ENCODE data around the gene ECHDC3. TPM values are rescaled to one million over a fixed set of nuclear protein-coding genes. Genes with fewer than 3 reads are reported as not detected.

ECHDC3 gene
- total and polyA plus RNA-seq, 2 of the 13 experiments (the other 11 are each of a cell fraction or from before 2014, with no cell fraction given): not detected

DNA sequence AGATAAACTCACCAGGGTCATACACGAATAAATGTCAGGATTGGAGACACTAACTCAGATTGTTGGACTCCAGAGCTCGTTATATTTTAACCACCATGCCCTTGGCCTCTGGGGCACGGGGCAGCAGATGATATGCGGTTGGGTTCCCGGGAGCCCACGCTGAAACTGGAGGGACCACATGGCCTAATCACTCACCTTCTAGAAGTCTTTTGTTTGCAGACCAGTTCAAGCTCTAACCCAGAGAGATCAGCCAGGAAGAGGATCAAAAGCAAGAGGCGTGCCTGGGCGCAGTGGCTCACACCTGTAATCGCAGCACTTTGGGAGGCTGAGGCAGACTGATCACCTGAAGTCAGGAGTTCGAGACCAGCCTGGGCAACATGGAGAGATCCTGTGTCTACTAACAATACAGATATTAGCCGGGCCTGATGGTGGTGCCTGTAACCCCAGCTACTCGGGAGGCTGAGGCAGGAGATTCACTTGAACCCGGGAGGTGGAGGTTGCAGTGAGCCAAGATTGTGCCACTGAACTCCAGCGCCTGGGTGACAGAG lies 42.6 kb upstream of the ECHDC3 start (continued):
- TF ChIP-seq, protein P1, sequence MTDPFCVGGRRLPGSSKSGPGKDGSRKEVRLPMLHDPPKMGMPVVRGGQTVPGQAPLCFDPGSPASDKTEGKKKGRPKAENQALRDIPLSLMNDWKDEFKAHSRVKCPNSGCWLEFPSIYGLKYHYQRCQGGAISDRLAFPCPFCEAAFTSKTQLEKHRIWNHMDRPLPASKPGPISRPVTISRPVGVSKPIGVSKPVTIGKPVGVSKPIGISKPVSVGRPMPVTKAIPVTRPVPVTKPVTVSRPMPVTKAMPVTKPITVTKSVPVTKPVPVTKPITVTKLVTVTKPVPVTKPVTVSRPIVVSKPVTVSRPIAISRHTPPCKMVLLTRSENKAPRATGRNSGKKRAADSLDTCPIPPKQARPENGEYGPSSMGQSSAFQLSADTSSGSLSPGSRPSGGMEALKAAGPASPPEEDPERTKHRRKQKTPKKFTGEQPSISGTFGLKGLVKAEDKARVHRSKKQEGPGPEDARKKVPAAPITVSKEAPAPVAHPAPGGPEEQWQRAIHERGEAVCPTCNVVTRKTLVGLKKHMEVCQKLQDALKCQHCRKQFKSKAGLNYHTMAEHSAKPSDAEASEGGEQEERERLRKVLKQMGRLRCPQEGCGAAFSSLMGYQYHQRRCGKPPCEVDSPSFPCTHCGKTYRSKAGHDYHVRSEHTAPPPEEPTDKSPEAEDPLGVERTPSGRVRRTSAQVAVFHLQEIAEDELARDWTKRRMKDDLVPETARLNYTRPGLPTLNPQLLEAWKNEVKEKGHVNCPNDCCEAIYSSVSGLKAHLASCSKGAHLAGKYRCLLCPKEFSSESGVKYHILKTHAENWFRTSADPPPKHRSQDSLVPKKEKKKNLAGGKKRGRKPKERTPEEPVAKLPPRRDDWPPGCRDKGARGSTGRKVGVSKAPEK (CRISPR knock-in tag; IDR thresholded peaks at IDR 0.05; ENCODE audit: borderline replicate concordance): peak; percentile 79; the same call in 1 of the 2 replicates
- TF ChIP-seq TBX2 (CRISPR knock-in tag; IDR thresholded peaks at IDR 0.05; ENCODE audit: borderline replicate concordance) (peak; percentile 99), PHF5A (CRISPR knock-in tag; IDR thresholded peaks at IDR 0.05; ENCODE audit: low read depth, unreplicated experiment) (no peak), ZNF629 (CRISPR knock-in tag; conservative IDR thresholded peaks at IDR 0.05) (peak; percentile 65), DR1 (CRISPR knock-in tag; IDR thresholded peaks at IDR 0.05) (no peak), ZFYVE20 (CRISPR knock-in tag; IDR thresholded peaks at IDR 0.05; ENCODE audit: borderline replicate concordance, low read depth) (no peak), ZNF567 (CRISPR knock-in tag; IDR thresholded peaks at IDR 0.05; ENCODE audit: borderline replicate concordance) (0 out of 2 replicates have a peak, but pooled peaks have one; percentile 63), GFI1 (CRISPR knock-in tag; IDR thresholded peaks at IDR 0.05; ENCODE audit: borderline replicate concordance) (peak; percentile 92), ETV5 (CRISPR knock-in tag; IDR thresholded peaks at IDR 0.05; ENCODE audit: borderline replicate concordance) (peak; percentile 86; the same call in 1 of the 2 replicates), ZNF552 (CRISPR knock-in tag; IDR thresholded peaks at IDR 0.05; ENCODE audit: borderline replicate concordance) (peak; percentile 76; the same call in 1 of the 2 replicates), ZNF20 (CRISPR knock-in tag; IDR thresholded peaks at IDR 0.05) (no peak), BORCS8-MEF2B (CRISPR knock-in tag; IDR thresholded peaks at IDR 0.05) (peak; percentile 92), CHCHD3 (CRISPR knock-in tag; IDR thresholded peaks at IDR 0.05) (no peak), YEATS4 (CRISPR knock-in tag; IDR thresholded peaks at IDR 0.05; ENCODE audit: borderline replicate concordance) (peak; percentile 78; the same call in 1 of the 2 replicates), ELF3 (CRISPR knock-in tag; IDR thresholded peaks at IDR 0.05) (peak; percentile 84; the same call in 1 of the 2 replicates)
- TF ChIP-seq, protein P2, sequence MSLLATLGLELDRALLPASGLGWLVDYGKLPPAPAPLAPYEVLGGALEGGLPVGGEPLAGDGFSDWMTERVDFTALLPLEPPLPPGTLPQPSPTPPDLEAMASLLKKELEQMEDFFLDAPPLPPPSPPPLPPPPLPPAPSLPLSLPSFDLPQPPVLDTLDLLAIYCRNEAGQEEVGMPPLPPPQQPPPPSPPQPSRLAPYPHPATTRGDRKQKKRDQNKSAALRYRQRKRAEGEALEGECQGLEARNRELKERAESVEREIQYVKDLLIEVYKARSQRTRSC (CRISPR knock-in tag; IDR thresholded peaks at IDR 0.05; ENCODE audit: low read depth): no peak
- TF ChIP-seq, protein P3, sequence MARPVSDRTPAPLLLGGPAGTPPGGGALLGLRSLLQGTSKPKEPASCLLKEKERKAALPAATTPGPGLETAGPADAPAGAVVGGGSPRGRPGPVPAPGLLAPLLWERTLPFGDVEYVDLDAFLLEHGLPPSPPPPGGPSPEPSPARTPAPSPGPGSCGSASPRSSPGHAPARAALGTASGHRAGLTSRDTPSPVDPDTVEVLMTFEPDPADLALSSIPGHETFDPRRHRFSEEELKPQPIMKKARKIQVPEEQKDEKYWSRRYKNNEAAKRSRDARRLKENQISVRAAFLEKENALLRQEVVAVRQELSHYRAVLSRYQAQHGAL (CRISPR knock-in tag; IDR thresholded peaks at IDR 0.05; ENCODE audit: not compliant biosample characterization): no peak
- TF ChIP-seq, protein P4, sequence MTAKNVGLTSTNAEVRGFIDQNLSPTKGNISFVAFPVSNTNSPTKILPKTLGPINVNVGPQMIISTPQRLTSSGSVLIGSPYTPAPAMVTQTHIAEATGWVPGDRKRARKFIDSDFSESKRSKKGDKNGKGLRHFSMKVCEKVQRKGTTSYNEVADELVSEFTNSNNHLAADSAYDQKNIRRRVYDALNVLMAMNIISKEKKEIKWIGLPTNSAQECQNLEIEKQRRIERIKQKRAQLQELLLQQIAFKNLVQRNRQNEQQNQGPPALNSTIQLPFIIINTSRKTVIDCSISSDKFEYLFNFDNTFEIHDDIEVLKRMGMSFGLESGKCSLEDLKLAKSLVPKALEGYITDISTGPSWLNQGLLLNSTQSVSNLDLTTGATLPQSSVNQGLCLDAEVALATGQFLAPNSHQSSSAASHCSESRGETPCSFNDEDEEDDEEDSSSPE (CRISPR knock-in tag; IDR thresholded peaks at IDR 0.05): peak; percentile 64
- TF ChIP-seq, protein P5, sequence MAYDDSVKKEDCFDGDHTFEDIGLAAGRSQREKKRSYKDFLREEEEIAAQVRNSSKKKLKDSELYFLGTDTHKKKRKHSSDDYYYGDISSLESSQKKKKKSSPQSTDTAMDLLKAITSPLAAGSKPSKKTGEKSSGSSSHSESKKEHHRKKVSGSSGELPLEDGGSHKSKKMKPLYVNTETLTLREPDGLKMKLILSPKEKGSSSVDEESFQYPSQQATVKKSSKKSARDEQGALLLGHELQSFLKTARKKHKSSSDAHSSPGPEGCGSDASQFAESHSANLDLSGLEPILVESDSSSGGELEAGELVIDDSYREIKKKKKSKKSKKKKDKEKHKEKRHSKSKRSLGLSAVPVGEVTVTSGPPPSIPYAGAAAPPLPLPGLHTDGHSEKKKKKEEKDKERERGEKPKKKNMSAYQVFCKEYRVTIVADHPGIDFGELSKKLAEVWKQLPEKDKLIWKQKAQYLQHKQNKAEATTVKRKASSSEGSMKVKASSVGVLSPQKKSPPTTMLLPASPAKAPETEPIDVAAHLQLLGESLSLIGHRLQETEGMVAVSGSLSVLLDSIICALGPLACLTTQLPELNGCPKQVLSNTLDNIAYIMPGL (CRISPR knock-in tag; IDR thresholded peaks at IDR 0.05; ENCODE audit: borderline replicate concordance in 1 of 2, low read depth in 1 of 2): peak; percentile 42 to 78; a peak in 3 of 4 replicates
- TF ChIP-seq, protein P6, sequence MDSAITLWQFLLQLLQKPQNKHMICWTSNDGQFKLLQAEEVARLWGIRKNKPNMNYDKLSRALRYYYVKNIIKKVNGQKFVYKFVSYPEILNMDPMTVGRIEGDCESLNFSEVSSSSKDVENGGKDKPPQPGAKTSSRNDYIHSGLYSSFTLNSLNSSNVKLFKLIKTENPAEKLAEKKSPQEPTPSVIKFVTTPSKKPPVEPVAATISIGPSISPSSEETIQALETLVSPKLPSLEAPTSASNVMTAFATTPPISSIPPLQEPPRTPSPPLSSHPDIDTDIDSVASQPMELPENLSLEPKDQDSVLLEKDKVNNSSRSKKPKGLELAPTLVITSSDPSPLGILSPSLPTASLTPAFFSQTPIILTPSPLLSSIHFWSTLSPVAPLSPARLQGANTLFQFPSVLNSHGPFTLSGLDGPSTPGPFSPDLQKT (CRISPR knock-in tag; IDR thresholded peaks at IDR 0.05; ENCODE audit: borderline replicate concordance): no peak

Measured in HepG2 (cell line).